GM12873 (cell line): Measurements from ENCODE around the gene BTRC.
A peak's percentile ranks its signal among the peaks of the same experiment; 100 is the strongest.

Experiments used
- CTCF ChIP-seq: IDR thresholded peaks from 2 replicates; pipeline ENCODE4 v1.5.1; 2012; ENCODE audit warnings: low read depth, mild to moderate bottlenecking, moderate library complexity, low read length, control low read depth; ENCODE audit not compliant: insufficient read depth; ENCODE audit errors: missing control alignments

Gene BTRC

GRCh38 chr10:101565936-101566332 lies 212.0 kb downstream of the BTRC start:
- TF ChIP-seq CTCF: no peak

GRCh38 chr10:101566333-101567164 lies 212.6 kb downstream of the BTRC start:
- TF ChIP-seq CTCF: peak; percentile 4

GRCh38 chr10:101567165-101568006 lies 213.4 kb downstream of the BTRC start:
- TF ChIP-seq CTCF: no peak

- no peak for TF ChIP-seq CTCF
These were observed 214.2 kb downstream of the BTRC start for GRCh38 chr10:101568054-101568745.

GRCh38 chr10:101569323-101569621 lies 215.3 kb downstream of the BTRC start:
- no peak for TF ChIP-seq CTCF

GRCh38 chr10:101569622-101570427 lies 215.9 kb downstream of the BTRC start:
- TF ChIP-seq CTCF: peak; percentile 72
